ENCODE data around the gene GZMM. TPM values are rescaled to one million over a fixed set of nuclear protein-coding genes. Genes with fewer than 3 reads are reported as not detected.
"Not testable (repeated sequence)": the region's sequence is repeated elsewhere in the genome, so short reads cannot be mapped to it uniquely, and the experiment has no call there.

Gene GZMM
- total and polyA plus RNA-seq, 4 donors: 0.74 to 3.0 (median 2.5) TPM

DNA sequence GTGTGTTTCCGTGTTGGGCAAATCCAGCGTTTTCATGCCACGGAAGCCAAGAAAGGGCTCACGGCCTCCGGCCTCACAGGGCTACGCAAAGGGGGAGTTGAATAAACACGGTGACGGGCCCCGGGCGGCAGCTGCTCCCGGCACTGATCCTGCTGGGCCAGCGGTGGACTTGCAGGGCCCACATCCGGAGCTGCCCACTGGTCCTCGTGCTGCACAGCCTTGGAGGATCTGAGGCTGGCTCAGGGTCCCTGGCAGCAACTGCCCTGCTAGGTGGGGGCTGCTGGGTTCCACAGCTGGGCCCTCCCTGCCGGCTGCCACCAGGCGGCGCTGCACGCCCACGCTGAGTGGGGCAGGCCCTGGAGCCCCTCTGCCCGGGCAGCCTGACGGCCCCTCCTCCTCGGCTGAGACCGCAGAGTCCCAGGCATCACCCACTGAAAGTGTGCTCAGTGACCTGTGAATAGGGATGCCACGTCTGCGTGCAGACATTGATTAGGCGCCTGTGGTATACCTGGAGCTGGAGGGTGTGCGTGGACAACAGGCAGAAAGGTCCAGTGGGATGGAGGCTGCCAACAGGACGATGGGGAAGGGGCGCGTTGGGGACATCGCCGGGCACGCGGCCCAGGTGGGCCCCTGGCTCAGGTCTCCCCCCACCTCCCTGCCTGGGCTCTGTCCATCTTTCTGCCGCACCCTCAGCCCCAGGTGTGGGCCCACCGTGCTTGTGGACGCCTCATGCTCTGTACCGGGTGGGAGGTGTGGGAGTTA lies 40.6 kb downstream of the GZMM start:
- Histone ChIP-seq H3K27ac (ENCODE audit: low read depth in 1 of 2, low read length in 1 of 2) (no peak overlapping the region), H3K4me3 (no peak overlapping the region), H3K36me3 (ENCODE audit: control insufficient read depth in 4 of 4, insufficient read depth in 4 of 4, low read length in 4 of 4) (peaks cover 2 to 39% (median 7%) of the 10 kb centered on the region in 4 donors), H3K27me3 (ENCODE audit: control insufficient read depth in 3 of 3, insufficient read depth in 3 of 3, low read length in 2 of 3) (peaks cover 0 to 10% (median 7%) of the 10 kb centered on the region in 3 donors), H3K9ac (ENCODE audit: insufficient read depth in 1 of 2, low read length in 2 of 2) (no peak overlapping the region), H3K4me1 (ENCODE audit: control insufficient read depth in 5 of 5, insufficient read depth in 5 of 5, low read length in 5 of 5) (peaks cover 0 to 11% (median 0%) of the 10 kb centered on the region in 5 donors), H3K9me3 (ENCODE audit: control insufficient read depth in 4 of 4, insufficient read depth in 3 of 4, low read length in 3 of 4) (no peaks in the 10 kb centered on the region)
- no peak for ATAC-seq (ENCODE audit: insufficient read depth, low FRiP score)
- TF ChIP-seq, protein P1, sequence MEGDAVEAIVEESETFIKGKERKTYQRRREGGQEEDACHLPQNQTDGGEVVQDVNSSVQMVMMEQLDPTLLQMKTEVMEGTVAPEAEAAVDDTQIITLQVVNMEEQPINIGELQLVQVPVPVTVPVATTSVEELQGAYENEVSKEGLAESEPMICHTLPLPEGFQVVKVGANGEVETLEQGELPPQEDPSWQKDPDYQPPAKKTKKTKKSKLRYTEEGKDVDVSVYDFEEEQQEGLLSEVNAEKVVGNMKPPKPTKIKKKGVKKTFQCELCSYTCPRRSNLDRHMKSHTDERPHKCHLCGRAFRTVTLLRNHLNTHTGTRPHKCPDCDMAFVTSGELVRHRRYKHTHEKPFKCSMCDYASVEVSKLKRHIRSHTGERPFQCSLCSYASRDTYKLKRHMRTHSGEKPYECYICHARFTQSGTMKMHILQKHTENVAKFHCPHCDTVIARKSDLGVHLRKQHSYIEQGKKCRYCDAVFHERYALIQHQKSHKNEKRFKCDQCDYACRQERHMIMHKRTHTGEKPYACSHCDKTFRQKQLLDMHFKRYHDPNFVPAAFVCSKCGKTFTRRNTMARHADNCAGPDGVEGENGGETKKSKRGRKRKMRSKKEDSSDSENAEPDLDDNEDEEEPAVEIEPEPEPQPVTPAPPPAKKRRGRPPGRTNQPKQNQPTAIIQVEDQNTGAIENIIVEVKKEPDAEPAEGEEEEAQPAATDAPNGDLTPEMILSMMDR (IDR thresholded peaks at IDR 0.05; ENCODE audit: control extremely low read depth, extremely low read depth): peak; percentile 52
- peak; percentile 40 to 72 (median 55) for DNase-seq
- WGBS, 2 donors: 28 to 35% methylated on average over 38 of the region's 38 CpGs

DNA sequence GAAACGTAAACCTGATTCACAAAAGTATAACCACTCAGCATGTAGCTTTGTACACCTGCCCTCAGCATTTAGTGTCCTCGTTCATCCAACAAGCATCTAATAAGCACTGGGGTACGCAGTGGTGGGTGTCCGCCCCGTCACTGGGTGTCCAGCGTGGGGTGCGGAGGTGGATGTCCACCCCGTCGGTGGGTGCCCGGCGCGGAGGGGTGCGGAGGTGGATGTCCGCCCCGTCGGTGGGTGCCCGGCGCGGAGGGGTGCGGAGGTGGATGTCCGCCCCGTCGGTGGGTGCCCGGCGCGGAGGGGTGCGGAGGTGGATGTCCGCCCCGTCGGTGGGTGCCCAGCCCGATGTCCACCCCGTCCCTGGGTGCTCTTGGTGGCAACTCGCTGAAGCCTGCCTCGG lies 41.3 kb downstream of the GZMM start:
- not testable (repeated sequence) for H3K9me3 ChIP-seq (ENCODE audit: control insufficient read depth in 4 of 4, insufficient read depth in 3 of 4, low read length in 3 of 4); DNase-seq; ATAC-seq (ENCODE audit: insufficient read depth, low FRiP score); H3K4me3 ChIP-seq; H3K27ac ChIP-seq (ENCODE audit: low read depth in 1 of 2, low read length in 1 of 2); H3K27me3 ChIP-seq (ENCODE audit: control insufficient read depth in 3 of 3, insufficient read depth in 3 of 3, low read length in 2 of 3); H3K9ac ChIP-seq (ENCODE audit: insufficient read depth in 1 of 2, low read length in 2 of 2)
- H3K36me3 ChIP-seq (ENCODE audit: control insufficient read depth in 4 of 4, insufficient read depth in 4 of 4, low read length in 4 of 4): peaks cover 2 to 32% (median 7%) of the 10 kb centered on the region in 4 donors
- H3K4me1 ChIP-seq (ENCODE audit: control insufficient read depth in 5 of 5, insufficient read depth in 5 of 5, low read length in 5 of 5): peaks cover 0 to 11% (median 0%) of the 10 kb centered on the region in 5 donors
- 85 to 86% methylated on average over 31 to 34 of the region's 34 CpGs for WGBS, 2 donors

DNA sequence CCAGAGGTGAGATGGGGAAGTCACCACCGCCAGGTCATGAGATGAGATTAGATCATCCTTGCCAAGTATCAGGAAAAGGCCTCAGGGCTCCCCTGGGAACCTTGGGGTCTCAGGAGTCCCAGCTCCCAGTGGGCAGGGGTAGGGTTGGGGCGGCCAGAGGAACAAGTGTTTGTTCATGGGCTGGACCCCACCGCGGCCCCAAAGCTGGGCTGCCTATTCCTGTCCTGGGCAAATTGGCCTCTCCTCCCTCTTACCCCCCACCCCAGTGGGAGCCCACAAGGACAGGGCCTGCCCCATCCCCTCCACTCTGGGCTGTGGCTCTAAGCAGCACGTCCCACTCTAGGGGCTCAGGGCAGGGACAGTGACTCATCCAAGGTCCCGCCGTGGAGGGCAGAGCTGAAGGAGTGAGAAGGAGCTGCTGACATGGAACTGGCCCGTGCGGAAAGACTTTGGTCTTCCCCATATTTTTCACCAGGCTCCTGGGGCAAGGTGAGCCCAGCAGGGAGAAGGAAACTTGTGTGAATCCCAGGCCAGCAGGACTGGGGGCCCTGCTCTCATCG lies 41.8 kb downstream of the GZMM start:
- 71 to 77% methylated on average over 10 of the region's 10 CpGs for WGBS, 2 donors
- Histone ChIP-seq H3K27ac (ENCODE audit: low read depth in 1 of 2, low read length in 1 of 2) (no peak overlapping the region), H3K4me3 (no peak overlapping the region), H3K36me3 (ENCODE audit: control insufficient read depth in 4 of 4, insufficient read depth in 4 of 4, low read length in 4 of 4) (peaks cover 2 to 27% (median 7%) of the 10 kb centered on the region in 4 donors), H3K27me3 (ENCODE audit: control insufficient read depth in 3 of 3, insufficient read depth in 3 of 3, low read length in 2 of 3) (peaks cover under 1 to 10% (median 7%) of the 10 kb centered on the region in 3 donors), H3K9ac (ENCODE audit: insufficient read depth in 1 of 2, low read length in 2 of 2) (no peak overlapping the region), H3K9me3 (ENCODE audit: control insufficient read depth in 4 of 4, insufficient read depth in 3 of 4, low read length in 3 of 4) (no peaks in the 10 kb centered on the region), H3K4me1 (ENCODE audit: control insufficient read depth in 5 of 5, insufficient read depth in 5 of 5, low read length in 5 of 5) (peaks cover 0 to 11% (median 0%) of the 10 kb centered on the region in 5 donors)
- TF ChIP-seq, protein P1 (IDR thresholded peaks at IDR 0.05; ENCODE audit: control extremely low read depth, extremely low read depth): no peak
- ATAC-seq (ENCODE audit: insufficient read depth, low FRiP score) (no peak), DNase-seq (no peak)

DNA sequence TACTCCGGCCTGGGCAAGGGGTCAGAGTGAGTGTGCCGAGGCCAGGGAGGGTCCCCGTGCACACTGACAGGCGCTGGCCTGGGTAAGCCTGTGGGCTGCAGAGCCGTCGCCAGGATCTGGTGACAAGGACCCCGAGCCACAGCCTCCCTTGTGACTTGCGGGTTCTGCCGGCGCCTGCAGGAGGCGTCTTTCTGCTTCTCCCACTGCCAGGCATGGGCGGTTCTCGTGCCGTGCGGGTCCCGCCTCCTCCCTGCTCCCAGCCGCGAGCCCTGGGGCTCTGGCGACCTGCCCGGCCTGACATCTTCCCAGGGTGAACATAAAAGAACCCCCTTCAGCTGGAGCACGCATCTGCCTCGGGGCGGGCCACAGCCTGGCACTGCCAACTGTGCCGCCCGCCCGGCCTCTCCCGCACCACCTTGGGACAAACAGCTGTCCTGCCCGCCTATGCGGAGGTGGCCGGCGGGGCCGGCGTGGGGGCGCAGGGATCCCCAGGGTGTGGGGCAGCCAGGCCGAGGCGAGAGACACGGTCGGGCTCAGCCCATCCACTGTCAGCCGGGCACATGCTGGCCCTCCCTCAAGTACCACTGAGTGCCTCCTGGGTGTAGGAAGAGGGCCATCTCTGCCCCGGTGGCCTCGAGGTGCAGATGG lies 44.4 kb downstream of the GZMM start:
- peaks cover 7 to 23% (median 18%) of the 10 kb centered on the region in 3 donors for H3K27me3 ChIP-seq (ENCODE audit: control insufficient read depth in 3 of 3, insufficient read depth in 3 of 3, low read length in 2 of 3)

More for the DNA sequence above, 44.4 kb downstream of the GZMM start:
- peak overlapping the region in 1 of 2 donors; percentile 0 for H3K27ac ChIP-seq (ENCODE audit: low read depth in 1 of 2, low read length in 1 of 2)
- H3K4me1 ChIP-seq (ENCODE audit: control insufficient read depth in 5 of 5, insufficient read depth in 5 of 5, low read length in 5 of 5): peaks cover 0 to 15% (median 0%) of the 10 kb centered on the region in 5 donors
- TF ChIP-seq, protein P1 (IDR thresholded peaks at IDR 0.05; ENCODE audit: control extremely low read depth, extremely low read depth): peak; percentile 9
- H3K4me3 ChIP-seq: no peak overlapping the region
- DNase-seq (peak; percentile 72 to 84 (median 78)), ATAC-seq (ENCODE audit: insufficient read depth, low FRiP score) (no peak)
- H3K9me3 ChIP-seq (ENCODE audit: control insufficient read depth in 4 of 4, insufficient read depth in 3 of 4, low read length in 3 of 4): peaks cover 0 to 5% (median 0%) of the 10 kb centered on the region in 4 donors
- no peak overlapping the region for H3K9ac ChIP-seq (ENCODE audit: insufficient read depth in 1 of 2, low read length in 2 of 2)
- peaks cover 0 to 4% (median 2%) of the 10 kb centered on the region in 4 donors for H3K36me3 ChIP-seq (ENCODE audit: control insufficient read depth in 4 of 4, insufficient read depth in 4 of 4, low read length in 4 of 4)
- 5 to 7% methylated on average over 37 to 41 of the region's 41 CpGs for WGBS, 2 donors

Data from lung (tissue), 12 donors.